GM21515 (cell line): Measurements from ENCODE around the gene TASP1.
"Not testable (repeated sequence)": the region's sequence is repeated elsewhere in the genome, so short reads cannot be mapped to it uniquely, and the experiment has no call there.

ENCODE experiments used
- ATAC-seq: cut with Tn5 transposase; IDR thresholded peaks from one replicate; pipeline ENCODE4 v1.9.1; 2021; ENCODE audit not compliant: unreplicated experiment

The TASP1 gene

GRCh38 chr20:13638496-13639149, at the start of gene TASP1:
Gene TASP1, minus strand, starts transcription at chr20:13638932. Its CDS starts 8,854 bp downstream, at chr20:13630078.
- ATAC-seq = peak; percentile 100

GRCh38 chr20:13687815-13688214, 49.1 kb upstream of the TASP1 start:
- ATAC-seq = no peak

- no peak for ATAC-seq
Measured at GRCh38 chr20:13685623-13686022, 46.9 kb upstream of the TASP1 start.

- peak; percentile 74 for ATAC-seq
Measured at GRCh38 chr20:13684566-13685222, 46.0 kb upstream of the TASP1 start.

GRCh38 chr20:13683833-13684232, 45.1 kb upstream of the TASP1 start:
- ATAC-seq = no peak

- no peak for ATAC-seq
Measured at GRCh38 chr20:13681248-13682125, 42.8 kb upstream of the TASP1 start.

- no peak for ATAC-seq
Measured at GRCh38 chr20:13678944-13679343, 40.2 kb upstream of the TASP1 start.

GRCh38 chr20:13677241-13677640, 38.5 kb upstream of the TASP1 start:
- no peak for ATAC-seq

- ATAC-seq = no peak
Measured at GRCh38 chr20:13676682-13677081, 38.0 kb upstream of the TASP1 start.

- ATAC-seq = no peak
Measured at GRCh38 chr20:13672690-13673089, 34.0 kb upstream of the TASP1 start.

- no peak for ATAC-seq
Measured at GRCh38 chr20:13671916-13672378, 33.2 kb upstream of the TASP1 start.

- ATAC-seq = no peak
Measured at GRCh38 chr20:13671512-13671911, 32.8 kb upstream of the TASP1 start.

GRCh38 chr20:13670160-13670559, 31.4 kb upstream of the TASP1 start:
- no peak for ATAC-seq

GRCh38 chr20:13665709-13666395, 27.1 kb upstream of the TASP1 start:
- ATAC-seq = no peak

GRCh38 chr20:13661070-13661685, 22.4 kb upstream of the TASP1 start:
- ATAC-seq = no peak

- peak; percentile 96 for ATAC-seq
Measured at GRCh38 chr20:13659288-13659687, 20.6 kb upstream of the TASP1 start.

- ATAC-seq = not testable (repeated sequence)
Measured at GRCh38 chr20:13658060-13658459, 19.3 kb upstream of the TASP1 start.

GRCh38 chr20:13656721-13657368, 18.1 kb upstream of the TASP1 start:
- ATAC-seq = no peak

GRCh38 chr20:13654463-13655023, 15.8 kb upstream of the TASP1 start:
- no peak for ATAC-seq

GRCh38 chr20:13650474-13650873, 11.7 kb upstream of the TASP1 start:
- no peak for ATAC-seq
